SHP77 (cell line): ENCODE measurements around the gene NFATC1.

Source experiments
- DNase-seq, 2 experiments: peaks; one replicate each; lab custom pipeline; 2025; lab: John Stamatoyannopoulos, UW

Gene NFATC1

GRCh38 chr18:79405019-79405780 is 9.5 kb downstream of the NFATC1 start:
- peak; percentile 18 to 20 for DNase-seq

DNA sequence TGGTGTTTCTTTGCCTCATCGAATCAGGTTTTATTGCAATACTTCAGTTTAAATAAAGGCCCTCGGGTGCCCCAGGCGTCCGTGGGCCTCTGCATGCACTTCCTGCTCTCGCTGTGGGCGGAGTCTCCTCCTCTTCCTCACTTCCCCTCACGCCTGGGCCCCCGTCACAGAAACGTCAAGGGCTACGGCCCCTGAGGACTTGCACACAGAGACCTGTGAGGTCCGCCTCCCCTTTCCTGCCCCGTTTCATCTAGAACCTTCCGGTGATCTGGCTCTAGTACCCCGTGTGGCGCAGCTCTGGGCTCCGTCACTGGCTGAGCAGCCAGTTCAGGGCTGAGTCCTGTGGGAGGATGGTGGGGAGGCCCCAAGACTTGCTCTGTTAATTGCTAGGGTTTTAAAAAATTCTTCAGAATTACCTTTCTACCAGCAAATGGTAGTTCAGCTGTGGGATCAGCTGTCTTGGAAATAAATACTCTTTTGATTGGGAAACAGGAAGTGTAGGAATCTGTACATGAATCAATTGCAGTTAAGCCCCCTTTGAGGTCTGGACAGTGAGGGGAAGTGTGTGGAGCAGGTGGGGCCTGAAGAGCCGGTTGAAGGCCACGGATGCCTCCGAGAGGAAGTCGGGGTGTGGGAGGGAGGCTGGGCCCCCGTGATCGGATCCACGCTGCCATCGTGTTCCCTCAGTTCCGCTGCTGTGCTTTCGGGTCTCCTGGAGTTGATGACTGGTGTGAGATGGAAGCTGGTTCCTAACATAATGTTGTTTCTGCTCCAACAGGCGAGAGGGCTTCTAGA is 10.2 kb downstream of the NFATC1 start:
- no peak for DNase-seq

- DNase-seq: no peak
These were observed 11.0 kb downstream of the NFATC1 start for GRCh38 chr18:79406708-79407107.

- DNase-seq: no peak
These were observed 13.6 kb downstream of the NFATC1 start for GRCh38 chr18:79409313-79409712.

DNA sequence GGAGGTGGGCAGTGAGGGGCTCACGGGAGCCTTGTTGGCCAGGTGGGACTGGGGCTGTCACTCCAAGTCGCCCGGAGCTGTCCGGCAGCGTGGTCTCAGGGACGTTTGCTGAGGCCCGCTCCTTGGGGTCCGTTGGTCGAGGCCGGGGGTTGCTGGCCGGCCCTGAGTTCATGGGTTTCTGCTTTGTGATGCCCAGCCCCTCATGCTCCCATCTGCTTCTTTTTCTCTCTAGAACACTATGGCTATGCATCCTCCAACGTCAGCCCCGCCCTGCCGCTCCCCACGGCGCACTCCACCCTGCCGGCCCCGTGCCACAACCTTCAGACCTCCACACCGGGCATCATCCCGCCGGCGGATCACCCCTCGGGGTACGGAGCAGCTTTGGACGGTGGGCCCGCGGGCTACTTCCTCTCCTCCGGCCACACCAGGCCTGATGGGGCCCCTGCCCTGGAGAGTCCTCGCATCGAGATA is 14.5 kb downstream of the NFATC1 start:
- no peak for DNase-seq

- DNase-seq: no peak
These were observed 15.2 kb downstream of the NFATC1 start for GRCh38 chr18:79410731-79411613.

DNA sequence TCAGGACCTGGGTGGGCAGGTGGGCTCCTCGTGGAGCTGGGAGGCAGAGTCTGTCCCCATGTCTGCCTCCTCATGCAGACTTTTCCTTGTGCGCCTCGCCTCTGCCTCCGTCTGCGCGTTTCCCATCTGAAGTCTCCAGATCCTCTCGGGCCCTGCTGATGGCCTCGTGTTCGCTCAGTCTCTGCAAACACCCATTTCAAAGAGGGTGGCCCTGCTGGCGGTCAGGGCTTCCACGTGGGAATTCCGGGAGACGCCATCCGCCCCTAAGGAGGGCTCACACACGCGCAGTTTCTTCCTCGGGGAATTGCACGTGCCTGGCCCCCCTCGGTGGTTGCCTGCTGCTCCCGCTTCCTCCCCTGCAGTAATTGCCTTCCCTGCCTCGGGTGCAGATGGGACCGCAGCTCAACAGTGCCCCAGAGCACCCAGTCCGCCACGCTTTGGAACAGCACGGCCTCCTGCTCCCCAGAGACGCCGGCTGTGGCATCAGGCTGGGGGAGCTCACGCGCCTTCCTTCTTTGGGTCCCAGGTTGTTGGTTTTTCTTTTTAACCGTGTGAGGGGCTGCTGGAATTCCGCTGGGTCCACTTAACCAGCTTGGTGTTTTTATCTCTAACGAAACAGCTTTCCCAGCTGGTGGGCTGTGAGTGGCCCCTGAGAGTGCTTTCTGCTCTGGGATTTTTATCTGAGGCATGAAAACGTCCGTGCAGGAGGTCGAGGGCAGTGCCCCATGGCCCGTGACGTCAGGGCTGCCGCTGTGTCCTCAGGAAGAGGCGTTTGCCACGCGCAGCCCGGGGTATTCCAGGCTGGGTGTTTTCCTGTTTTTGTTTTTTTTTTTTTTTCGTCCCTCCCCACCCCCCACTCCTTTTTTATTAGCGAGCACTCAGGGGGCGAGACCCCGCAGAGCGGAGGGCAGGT is 16.1 kb downstream of the NFATC1 start:
- no peak for DNase-seq

DNA sequence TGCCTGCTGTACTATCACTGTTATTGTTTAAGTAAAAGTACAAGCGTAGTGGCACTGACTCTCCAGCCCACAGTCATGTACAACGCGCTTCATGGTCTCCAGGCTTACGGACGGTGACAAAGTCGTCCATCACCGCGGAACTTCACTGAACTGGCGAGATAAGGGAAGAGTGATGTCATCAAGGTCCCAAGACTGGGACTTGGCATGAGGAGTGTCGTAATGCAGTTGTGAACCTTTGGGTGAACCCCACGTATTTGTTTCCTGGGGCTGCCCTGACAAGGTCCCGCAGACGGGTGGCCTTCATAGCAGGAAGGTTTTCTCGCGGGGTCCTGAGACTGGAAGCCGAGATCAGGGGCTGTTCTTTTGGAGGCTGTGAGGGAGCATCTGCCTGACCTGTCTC is 17.3 kb downstream of the NFATC1 start:
- no peak for DNase-seq

DNA sequence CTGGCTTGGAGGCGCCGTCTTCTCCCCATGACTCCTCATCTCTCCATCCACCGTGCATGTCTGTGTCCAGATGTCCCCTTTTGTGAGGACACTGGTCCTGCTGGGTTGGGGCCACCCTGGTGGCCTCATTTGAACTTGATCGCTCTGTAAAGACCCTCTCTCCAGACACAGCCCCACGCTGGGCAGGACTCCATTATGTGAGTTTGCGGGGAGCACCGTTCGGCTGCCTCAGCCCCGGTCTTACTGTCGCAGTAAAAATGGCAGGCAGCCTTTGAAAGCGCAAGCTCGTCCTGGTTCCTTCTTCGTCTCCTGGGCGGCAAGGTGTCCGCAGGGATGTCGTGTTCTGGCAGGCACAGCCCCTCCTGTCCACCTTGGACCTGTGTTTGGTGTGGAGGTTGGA is 17.7 kb downstream of the NFATC1 start:
- no peak for DNase-seq

DNA sequence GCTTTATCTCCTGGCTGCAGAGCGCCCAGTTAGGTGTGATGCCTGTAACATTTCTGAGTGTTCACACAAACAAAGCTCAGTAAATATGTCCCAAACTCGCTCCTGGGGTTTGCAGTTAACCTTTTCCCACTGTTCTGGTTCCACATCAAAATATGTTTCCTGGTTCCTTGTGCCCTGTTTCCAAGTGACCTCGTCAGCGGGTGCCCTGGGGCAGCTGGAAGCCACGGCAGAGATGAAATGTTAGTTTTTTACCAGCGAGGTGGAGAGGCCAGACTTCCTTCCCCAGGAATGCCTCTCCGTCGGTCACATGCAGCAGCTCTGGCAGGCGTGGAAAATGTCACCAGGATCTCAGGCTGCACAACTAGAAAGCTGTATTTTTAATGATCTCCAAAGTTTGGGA is 18.2 kb downstream of the NFATC1 start:
- no peak for DNase-seq

DNA sequence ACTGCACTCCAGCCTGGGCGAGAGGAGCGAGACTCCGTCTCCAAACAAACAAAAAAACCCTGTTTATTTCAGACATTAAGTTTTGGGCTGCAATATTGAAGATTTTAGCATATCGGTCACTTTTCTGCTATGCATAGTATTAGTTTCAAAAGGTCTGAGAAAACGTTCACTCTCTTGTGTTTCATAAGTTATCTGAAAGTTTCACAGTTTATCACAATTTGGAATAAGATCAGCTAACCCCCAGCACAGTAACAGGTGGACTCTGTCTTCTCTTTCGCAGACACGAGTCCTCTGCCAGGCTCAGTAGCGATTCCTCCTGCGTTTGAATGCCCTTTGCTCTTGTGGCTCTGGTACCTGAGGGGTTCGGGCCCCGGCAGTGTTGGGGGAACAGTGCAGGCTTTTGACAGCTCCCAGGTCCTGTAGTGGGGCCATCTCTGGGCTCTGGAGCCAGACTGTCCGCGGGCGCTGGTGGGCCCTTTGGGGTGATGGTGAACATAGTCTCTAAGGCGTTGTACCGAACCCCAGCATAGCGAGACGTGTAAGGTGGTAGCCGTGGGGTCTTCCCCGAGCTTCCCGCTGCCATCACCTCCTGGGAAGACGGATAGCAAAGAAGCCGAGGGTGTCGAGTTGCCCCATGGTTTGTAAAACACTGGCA is 20.4 kb downstream of the NFATC1 start:
- DNase-seq: no peak

DNA sequence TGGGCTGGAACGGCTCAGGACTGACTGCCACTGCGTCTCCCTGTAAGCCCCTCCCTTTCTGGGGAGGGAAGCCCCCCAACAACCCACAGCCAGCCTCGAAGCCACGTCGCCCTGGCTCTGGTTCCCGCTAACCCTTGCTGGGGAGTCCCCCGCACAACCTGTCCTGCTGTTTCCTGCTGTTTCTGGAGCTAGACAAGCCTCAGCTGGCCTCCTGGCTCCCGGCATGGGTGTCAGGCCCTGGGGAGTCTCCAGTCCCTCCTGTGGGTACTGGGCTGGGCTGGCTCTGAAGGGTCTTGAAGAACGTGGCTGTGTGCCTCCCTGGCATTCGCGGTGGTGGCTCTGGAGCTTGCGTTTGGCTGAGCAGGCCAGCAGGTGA is 20.9 kb downstream of the NFATC1 start:
- DNase-seq: no peak

DNA sequence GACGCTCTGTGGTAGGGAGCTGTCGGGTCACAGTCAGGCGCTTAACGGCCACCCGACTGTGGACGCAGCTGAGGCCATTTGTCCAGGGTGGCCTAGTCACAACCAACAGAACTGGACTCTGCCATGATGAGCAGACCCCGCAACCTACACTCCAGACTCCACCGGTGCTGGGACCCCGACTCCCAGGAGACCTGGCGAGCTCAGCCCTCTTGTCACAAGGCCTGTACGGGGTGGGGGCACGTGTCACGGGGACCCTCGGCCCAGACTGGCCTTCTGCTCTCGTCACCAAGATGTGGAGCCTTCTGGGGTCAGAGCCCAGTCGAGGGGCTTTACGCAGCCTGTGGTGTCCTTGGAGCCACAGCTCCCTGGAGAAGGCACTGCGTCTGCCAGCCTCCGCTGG is 22.5 kb downstream of the NFATC1 start:
- DNase-seq: no peak

- DNase-seq: no peak
These were observed 22.9 kb downstream of the NFATC1 start for GRCh38 chr18:79418642-79419041.

DNA sequence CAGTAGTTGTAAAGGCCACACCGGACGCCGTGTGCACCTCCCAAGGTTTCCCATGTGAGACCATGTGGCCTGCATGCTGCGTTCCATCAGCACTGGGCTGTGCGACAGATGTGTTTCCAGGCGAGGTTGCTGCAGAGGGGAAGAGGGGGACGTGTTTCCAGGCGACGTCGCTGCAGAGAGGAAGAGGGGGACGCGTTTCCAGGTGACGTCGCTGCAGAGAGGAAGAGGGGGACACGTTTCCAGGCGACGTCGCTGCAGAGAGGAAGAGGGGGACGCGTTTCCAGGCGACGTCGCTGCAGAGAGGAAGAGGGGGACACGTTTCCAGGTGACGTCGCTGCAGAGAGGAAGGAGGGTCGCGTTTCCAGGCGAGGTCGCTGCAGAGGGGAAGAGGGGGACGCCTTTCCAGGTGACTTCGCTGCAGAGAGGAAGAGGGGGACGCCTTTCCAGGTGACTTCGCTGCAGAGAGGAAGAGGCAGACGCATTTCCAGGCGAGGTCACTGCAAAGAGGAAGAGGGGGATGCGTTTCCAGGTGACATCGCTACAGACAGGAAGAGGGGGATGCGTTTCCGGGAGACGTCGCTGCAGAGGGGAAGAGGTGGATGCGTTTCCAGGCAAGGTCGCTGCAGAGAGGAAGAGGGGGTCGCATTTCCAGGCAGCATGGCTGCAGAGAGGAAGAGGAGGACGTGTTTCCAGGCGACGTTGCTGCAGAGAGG is 24.5 kb downstream of the NFATC1 start:
- no peak for DNase-seq

GRCh38 chr18:79421275-79421857 is 25.6 kb downstream of the NFATC1 start:
- no peak for DNase-seq

DNA sequence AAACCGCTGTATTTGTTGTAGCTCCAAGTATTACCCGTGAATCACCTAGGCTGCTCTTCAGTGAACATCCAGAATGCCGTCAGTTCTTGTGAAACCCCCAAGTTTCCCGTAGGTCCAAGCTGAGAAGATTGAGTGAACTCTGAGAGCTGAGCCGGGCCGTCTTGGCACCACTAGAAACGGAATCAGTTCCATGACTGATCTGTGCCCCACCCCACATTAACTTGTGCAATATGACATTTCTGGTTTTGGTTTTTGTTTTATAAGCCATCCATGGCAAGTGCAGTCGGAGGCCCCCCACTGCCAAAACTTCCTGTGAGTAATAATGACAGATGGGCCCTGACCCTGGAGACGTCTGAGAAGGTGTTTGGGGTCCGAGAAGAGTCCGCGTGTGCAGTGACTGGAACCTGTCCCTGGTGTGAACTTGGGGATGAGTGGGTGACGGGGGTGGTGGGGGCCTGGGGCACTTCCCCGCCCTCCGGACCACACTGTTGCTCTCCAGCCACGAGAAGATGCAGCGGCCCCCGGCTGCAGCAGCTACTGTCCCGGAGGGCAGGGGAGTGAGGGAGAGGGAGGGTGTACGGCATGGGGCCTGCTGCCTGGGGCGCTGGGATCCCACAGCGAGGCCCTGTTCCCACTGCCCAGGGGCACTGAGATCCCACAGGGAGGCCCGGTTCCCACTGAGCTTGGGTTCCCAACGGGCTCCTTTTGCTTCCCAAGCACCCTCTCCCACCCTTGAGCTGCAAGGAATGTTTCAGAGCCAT is 26.5 kb downstream of the NFATC1 start:
- DNase-seq: no peak

GRCh38 chr18:79422783-79423165 is 27.0 kb downstream of the NFATC1 start:
- no peak for DNase-seq
